ENCODE results near the gene GRP. TPM values are rescaled to one million over a fixed set of nuclear protein-coding genes. Genes with fewer than 3 reads are reported as not detected.

Gene GRP
- total and polyA plus RNA-seq, 4 donors, result not detected

- no peak overlapping the region for H3K4me3 ChIP-seq (ENCODE audit: low read depth in 1 of 3, low read length in 3 of 3)
- no peak overlapping the region for H3K27ac ChIP-seq (ENCODE audit: low read depth in 1 of 2, low read length in 2 of 2)
- H3K9ac ChIP-seq (ENCODE audit: low read depth in 1 of 2, low read length in 2 of 2), result no peak overlapping the region
- no peaks in the 10 kb centered on the region for H3K36me3 ChIP-seq (ENCODE audit: control insufficient read depth in 4 of 4, insufficient read depth in 3 of 4, low read depth in 1 of 4, low read length in 3 of 4)
- H3K27me3 ChIP-seq (ENCODE audit: control insufficient read depth in 4 of 4, insufficient read depth in 4 of 4, low read length in 3 of 4), result no peaks in the 10 kb centered on the region
- TF ChIP-seq ZBTB33 (IDR thresholded peaks at IDR 0.05), result no peak
- no peak for DNase-seq (ENCODE audit: low spot score)
- WGBS, result 71% methylated on average over 6 of the region's 6 CpGs
- H3K9me3 ChIP-seq (ENCODE audit: control insufficient read depth in 4 of 4, low read length in 3 of 4), result peaks cover 0 to 4% (median 0%) of the 10 kb centered on the region in 4 donors
- H3K4me1 ChIP-seq (ENCODE audit: control insufficient read depth in 4 of 4, insufficient read depth in 4 of 4, low read length in 3 of 4), result no peaks in the 10 kb centered on the region
Measured at GRCh38 chr18:59207506-59207905, 12.5 kb upstream of the GRP start.

- Histone ChIP-seq H3K4me1 (ENCODE audit: control insufficient read depth in 4 of 4, insufficient read depth in 4 of 4, low read length in 3 of 4) (no peaks in the 10 kb centered on the region), H3K27me3 (ENCODE audit: control insufficient read depth in 4 of 4, insufficient read depth in 4 of 4, low read length in 3 of 4) (no peaks in the 10 kb centered on the region), H3K9ac (ENCODE audit: low read depth in 1 of 2, low read length in 2 of 2) (no peak overlapping the region), H3K4me3 (ENCODE audit: low read depth in 1 of 3, low read length in 3 of 3) (no peak overlapping the region), H3K9me3 (ENCODE audit: control insufficient read depth in 4 of 4, low read length in 3 of 4) (peaks cover 0 to 4% (median 0%) of the 10 kb centered on the region in 4 donors), H3K27ac (ENCODE audit: low read depth in 1 of 2, low read length in 2 of 2) (no peak overlapping the region), H3K36me3 (ENCODE audit: control insufficient read depth in 4 of 4, insufficient read depth in 3 of 4, low read depth in 1 of 4, low read length in 3 of 4) (no peaks in the 10 kb centered on the region)
- 67% methylated on average over 6 of the region's 6 CpGs for WGBS
- DNase-seq (ENCODE audit: low spot score), result no peak
- TF ChIP-seq FOXA1 (IDR thresholded peaks at IDR 0.05) (no peak), GABPA (IDR thresholded peaks at IDR 0.05 in 1 of 2, conservative IDR thresholded peaks at IDR 0.05 in 1 of 2) (no peak), SP1 (IDR thresholded peaks at IDR 0.05) (no peak), RXRA (IDR thresholded peaks at IDR 0.05) (no peak), REST (IDR thresholded peaks at IDR 0.05) (no peak), HNF4G (IDR thresholded peaks at IDR 0.05) (no peak), RAD21 (IDR thresholded peaks at IDR 0.05) (no peak), FOXA2 (IDR thresholded peaks at IDR 0.05) (no peak), MAX (IDR thresholded peaks at IDR 0.05) (no peak), NR2F2 (IDR thresholded peaks at IDR 0.05) (no peak), ZBTB33 (IDR thresholded peaks at IDR 0.05) (no peak), EGR1 (IDR thresholded peaks at IDR 0.05; ENCODE audit: low read depth in 2 of 2) (no peak), CTCF (IDR thresholded peaks at IDR 0.05; ENCODE audit: low read depth, low read length, missing input control) (no peak), YY1 (IDR thresholded peaks at IDR 0.05) (no peak), JUND (IDR thresholded peaks at IDR 0.05) (no peak), HNF4A (conservative IDR thresholded peaks at IDR 0.05) (no peak), ATF3 (IDR thresholded peaks at IDR 0.05) (no peak), TAF1 (conservative IDR thresholded peaks at IDR 0.05) (no peak)
Measured at GRCh38 chr18:59208602-59209125, 11.3 kb upstream of the GRP start.
